Hepatocyte (in vitro differentiated cells): ENCODE data around the gene PUM2. TPM values are rescaled to one million over a fixed set of nuclear protein-coding genes. Genes with fewer than 3 reads are reported as not detected.

Experiments
- DNase-seq: peaks from one replicate; pipeline ENCODE4 v3.0.0-alpha.2; 2016; ENCODE audit warnings: low spot score
- H2AFZ ChIP-seq: fragments of 200-600 bp; sonication (generic); 2 replicates; pipeline ENCODE4 v1.6.0; 2016; ENCODE audit warnings: antibody characterized with exemption, mild to moderate bottlenecking
- H3K27ac ChIP-seq: fragments of 200-600 bp; sonication (generic); 2 replicates; pipeline ENCODE4 v1.5.1; 2016; ENCODE audit warnings: mild to moderate bottlenecking
- H3K27me3 ChIP-seq: fragments of 200-600 bp; sonication (generic); 2 replicates; pipeline ENCODE4 v1.6.1; 2016
- H3K36me3 ChIP-seq: fragments of 200-600 bp; sonication (generic); replicated peaks from 2 replicates; pipeline ENCODE4 v1.5.1; 2016; ENCODE audit warnings: low read depth; ENCODE audit not compliant: insufficient read depth
- H3K4me1 ChIP-seq: fragments of 200-600 bp; sonication (generic); 2 replicates; pipeline ENCODE4 v1.5.1; 2016; ENCODE audit warnings: mild to moderate bottlenecking, moderate library complexity; ENCODE audit not compliant: insufficient read depth
- H3K4me2 ChIP-seq: fragments of 200-600 bp; sonication (generic); 2 replicates; pipeline ENCODE4 v1.6.0; 2016
- H3K4me3 ChIP-seq: fragments of 200-600 bp; sonication (generic); 2 replicates; pipeline ENCODE4 v1.5.1; 2016; ENCODE audit warnings: mild to moderate bottlenecking
- H3K79me2 ChIP-seq: fragments of 200-600 bp; sonication (generic); 2 replicates; pipeline ENCODE4 v1.6.0; 2017; ENCODE audit warnings: mild to moderate bottlenecking
- H3K9me2 ChIP-seq: fragments of 200-600 bp; sonication (generic); replicated peaks from 2 replicates; pipeline ENCODE4 v1.6.0; 2017; ENCODE audit warnings: mild to moderate bottlenecking; ENCODE audit not compliant: insufficient read depth
- H3K9me3 ChIP-seq: fragments of 200-600 bp; sonication (generic); 2 replicates; pipeline ENCODE4 v1.5.1; 2016; ENCODE audit warnings: low read depth, mild to moderate bottlenecking
- H4K20me1 ChIP-seq: fragments of 200-600 bp; sonication (generic); 2 replicates; pipeline ENCODE4 v1.6.0; 2016; ENCODE audit warnings: mild to moderate bottlenecking; ENCODE audit not compliant: insufficient read depth, poor library complexity, severe bottlenecking
- EZH2 ChIP-seq: fragments of 200-600 bp; sonication (generic); IDR thresholded peaks from 2 replicates; pipeline ENCODE4 v1.6.1; 2016; ENCODE audit warnings: antibody characterized with exemption, mild to moderate bottlenecking, borderline replicate concordance
- EZH2phosphoT487 ChIP-seq: fragments of 200-600 bp; sonication (generic); IDR thresholded peaks from one replicate; pipeline ENCODE4 v1.6.1; 2018; ENCODE audit warnings: antibody characterized with exemption, mild to moderate bottlenecking, low read depth, moderate library complexity; ENCODE audit not compliant: unreplicated experiment, severe bottlenecking
- WGBS: methylation state at CpG from one replicate; pipeline ENCODE4 v1.1.6; 2016; ENCODE audit warnings: low lambda C conversion rate; ENCODE audit errors: missing lambda C conversion rate; 5-methylcytosine and 5-hydroxymethylcytosine counted together
- polyA plus RNA-seq: library from polyadenylated mRNA; unstranded; fragments of >200 nt; fragmentation: Nextera tagmentation; extraction: Ambion mirVana; gene quantifications from 2 replicates; pipeline ENCODE4 v1.2.1, GENCODE V29; 2016
- total RNA-seq: library from RNA; depleted of rRNA; stranded (reverse); fragments of >200 nt; gene quantifications from 2 replicates; pipeline ENCODE4 v1.2.3, GENCODE V29; 2014
- TF ChIP-seq, protein P1 (sequence below): fragments of 200-600 bp; sonication (generic); IDR thresholded peaks from 2 replicates; pipeline ENCODE4 v1.5.1; 2016; ENCODE audit warnings: antibody characterized with exemption, mild to moderate bottlenecking; ENCODE audit not compliant: poor library complexity

Gene PUM2
- 55.5 and 60.2 TPM in 2 replicates for total RNA-seq
- polyA plus RNA-seq: 14.4 TPM in 2 replicates

GRCh38 chr2:20350753-20351554 is at the start of gene PUM2:
Gene PUM2 (minus strand): TSS chr2:20350844. CDS start chr2:20327360, 23,484 bp downstream.
- Histone ChIP-seq H2AFZ (peak within 1 kb of the TSS; percentile 73), H4K20me1 (peaks cover 42% of the 10 kb centered on the region), H3K9me2 (no peaks in the 10 kb centered on the region), H3K36me3 (no peaks in the 10 kb centered on the region), H3K4me3 (peak within 1 kb of the TSS; percentile 81), H3K4me1 (peaks cover 47% of the 10 kb centered on the region), H3K4me2 (peak within 1 kb of the TSS; percentile 86), H3K79me2 (peaks cover 45% of the 10 kb centered on the region), H3K9me3 (no peaks in the 10 kb centered on the region), H3K27ac (peak within 1 kb of the TSS; percentile 99), H3K27me3 (no peaks in the 10 kb centered on the region)
- peak; percentile 98 for DNase-seq
- TF ChIP-seq EZH2phosphoT487: no peak
- no peak for TF ChIP-seq EZH2
- TF ChIP-seq, protein P1, sequence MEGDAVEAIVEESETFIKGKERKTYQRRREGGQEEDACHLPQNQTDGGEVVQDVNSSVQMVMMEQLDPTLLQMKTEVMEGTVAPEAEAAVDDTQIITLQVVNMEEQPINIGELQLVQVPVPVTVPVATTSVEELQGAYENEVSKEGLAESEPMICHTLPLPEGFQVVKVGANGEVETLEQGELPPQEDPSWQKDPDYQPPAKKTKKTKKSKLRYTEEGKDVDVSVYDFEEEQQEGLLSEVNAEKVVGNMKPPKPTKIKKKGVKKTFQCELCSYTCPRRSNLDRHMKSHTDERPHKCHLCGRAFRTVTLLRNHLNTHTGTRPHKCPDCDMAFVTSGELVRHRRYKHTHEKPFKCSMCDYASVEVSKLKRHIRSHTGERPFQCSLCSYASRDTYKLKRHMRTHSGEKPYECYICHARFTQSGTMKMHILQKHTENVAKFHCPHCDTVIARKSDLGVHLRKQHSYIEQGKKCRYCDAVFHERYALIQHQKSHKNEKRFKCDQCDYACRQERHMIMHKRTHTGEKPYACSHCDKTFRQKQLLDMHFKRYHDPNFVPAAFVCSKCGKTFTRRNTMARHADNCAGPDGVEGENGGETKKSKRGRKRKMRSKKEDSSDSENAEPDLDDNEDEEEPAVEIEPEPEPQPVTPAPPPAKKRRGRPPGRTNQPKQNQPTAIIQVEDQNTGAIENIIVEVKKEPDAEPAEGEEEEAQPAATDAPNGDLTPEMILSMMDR: no peak
- under 1% methylated on average over 34 of the region's 70 CpGs for WGBS

GRCh38 chr2:20400306-20400705 is 49.7 kb upstream of the PUM2 start:
- TF ChIP-seq EZH2phosphoT487 (no peak), EZH2 (no peak)
- TF ChIP-seq, protein P1: no peak
- H3K4me3 ChIP-seq: no peak overlapping the region
- 82% methylated on average over 1 of the region's 1 CpG for WGBS
- no peaks in the 10 kb centered on the region for H3K4me1 ChIP-seq
- no peak overlapping the region for H3K4me2 ChIP-seq
- no peaks in the 10 kb centered on the region for H3K9me2 ChIP-seq
- H3K79me2 ChIP-seq: no peaks in the 10 kb centered on the region
- H3K36me3 ChIP-seq: no peaks in the 10 kb centered on the region
- no peak overlapping the region for H2AFZ ChIP-seq
- no peak overlapping the region for H3K27ac ChIP-seq
- no peaks in the 10 kb centered on the region for H3K9me3 ChIP-seq
- no peaks in the 10 kb centered on the region for H3K27me3 ChIP-seq
- H4K20me1 ChIP-seq: no peaks in the 10 kb centered on the region
- DNase-seq: no peak

GRCh38 chr2:20398956-20399567 is 48.4 kb upstream of the PUM2 start:
- H3K27me3 ChIP-seq: no peaks in the 10 kb centered on the region
- H3K9me2 ChIP-seq: no peaks in the 10 kb centered on the region
- no peak overlapping the region for H3K4me2 ChIP-seq
- no peak overlapping the region for H3K27ac ChIP-seq
- H3K36me3 ChIP-seq: no peaks in the 10 kb centered on the region
- H3K9me3 ChIP-seq: no peaks in the 10 kb centered on the region
- 73% methylated on average over 7 of the region's 7 CpGs for WGBS
- TF ChIP-seq EZH2 (no peak), EZH2phosphoT487 (no peak)
- TF ChIP-seq, protein P1: no peak
- no peaks in the 10 kb centered on the region for H4K20me1 ChIP-seq
- H3K4me3 ChIP-seq: no peak overlapping the region
- DNase-seq: no peak
- H3K4me1 ChIP-seq: no peaks in the 10 kb centered on the region
- H3K79me2 ChIP-seq: no peaks in the 10 kb centered on the region
- no peak overlapping the region for H2AFZ ChIP-seq
